Effector memory CD4-positive, alpha-beta T cell (primary cell): ENCODE results near the gene TCHP.
"Not testable (repeated sequence)": the region's sequence is repeated elsewhere in the genome, so short reads cannot be mapped to it uniquely, and the experiment has no call there.

Source experiments
- DNase-seq, 3 donors: peaks; one replicate each; pipeline ENCODE4 v3.0.0-alpha.2; 2020
- H3K27ac ChIP-seq: 2 replicates; pipeline ENCODE4 v1.7.0; 2013; ENCODE audit warnings: mild to moderate bottlenecking, low read length, moderate library complexity; ENCODE audit not compliant: insufficient read depth, poor library complexity, severe bottlenecking
- H3K27me3 ChIP-seq: replicated peaks from 2 replicates; pipeline ENCODE4 v1.7.0; 2013; ENCODE audit warnings: mild to moderate bottlenecking, low read length; ENCODE audit not compliant: insufficient read depth, control insufficient read depth, poor library complexity, severe bottlenecking
- H3K36me3 ChIP-seq: 2 replicates; pipeline ENCODE4 v1.7.0; 2013; ENCODE audit warnings: mild to moderate bottlenecking, low read length, moderate library complexity; ENCODE audit not compliant: control insufficient read depth, insufficient read depth
- H3K4me1 ChIP-seq: 2 replicates; pipeline ENCODE4 v1.7.0; 2013; ENCODE audit warnings: low read length, mild to moderate bottlenecking; ENCODE audit not compliant: control insufficient read depth, insufficient read depth, poor library complexity, severe bottlenecking
- H3K4me3 ChIP-seq: 2 replicates; pipeline ENCODE4 v1.7.0; 2013; ENCODE audit warnings: low read length, low read depth, mild to moderate bottlenecking; ENCODE audit not compliant: insufficient read depth, poor library complexity, severe bottlenecking
- H3K9me3 ChIP-seq: 2 replicates; pipeline ENCODE4 v1.7.0; 2013; ENCODE audit warnings: mild to moderate bottlenecking, low read length, moderate library complexity; ENCODE audit not compliant: control insufficient read depth

Gene TCHP

GRCh38 chr12:109891731-109892130, 8.3 kb upstream of the TCHP start:
- not testable (repeated sequence) for H3K9me3 ChIP-seq, DNase-seq, H3K36me3 ChIP-seq, H3K27me3 ChIP-seq, H3K27ac ChIP-seq, H3K4me3 ChIP-seq
- peaks cover 12% of the 10 kb centered on the region for H3K4me1 ChIP-seq

- no peaks in the 10 kb centered on the region for H3K27me3 ChIP-seq
- DNase-seq, result no peak
- H3K9me3 ChIP-seq, result no peaks in the 10 kb centered on the region
- H3K36me3 ChIP-seq, result no peaks in the 10 kb centered on the region
- no peak overlapping the region for H3K27ac ChIP-seq
- H3K4me1 ChIP-seq, result peaks cover 12% of the 10 kb centered on the region
- H3K4me3 ChIP-seq, result no peak overlapping the region
These were observed 7.8 kb upstream of the TCHP start for GRCh38 chr12:109892165-109892715.

GRCh38 chr12:109892748-109893147, 7.3 kb upstream of the TCHP start:
- Histone ChIP-seq H3K4me1 (peaks cover 8% of the 10 kb centered on the region), H3K9me3 (no peaks in the 10 kb centered on the region), H3K36me3 (no peaks in the 10 kb centered on the region), H3K27ac (no peak overlapping the region), H3K4me3 (no peak overlapping the region), H3K27me3 (no peaks in the 10 kb centered on the region)
- DNase-seq, result no peak

DNA sequence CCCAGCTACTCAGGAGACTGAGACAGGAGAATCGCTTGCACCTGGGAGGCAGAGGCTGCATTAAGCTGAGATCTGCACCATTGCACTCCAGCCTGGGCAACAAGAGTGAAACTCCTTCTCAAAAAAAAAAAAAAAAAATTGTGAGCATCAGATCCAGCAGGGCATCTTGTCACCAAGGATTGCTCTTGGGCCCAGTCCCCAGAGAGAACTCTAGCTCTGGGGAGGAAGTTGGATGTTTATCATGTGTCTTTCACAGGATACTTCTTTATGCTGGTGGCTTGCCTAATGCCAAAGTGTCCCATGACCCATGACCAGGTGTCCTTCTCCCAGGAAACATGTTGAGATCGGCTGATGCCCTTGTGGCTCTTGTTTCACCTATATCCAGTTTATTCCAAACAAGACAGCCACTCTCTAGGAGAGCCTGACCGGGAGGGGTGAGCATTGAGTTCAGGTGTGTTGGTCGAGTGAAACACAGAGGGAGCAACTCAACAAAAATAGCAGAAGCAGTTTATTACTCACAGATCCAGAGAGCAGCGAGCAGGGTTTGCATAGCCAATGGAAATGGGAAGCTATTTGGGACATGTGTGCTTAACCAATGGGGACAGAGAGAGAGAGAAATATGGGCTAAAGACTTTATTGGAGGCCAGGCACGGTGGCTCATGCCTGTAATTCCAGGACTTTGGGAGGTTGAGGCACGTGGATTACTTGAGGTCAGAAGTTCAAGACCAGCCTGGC, 6.6 kb upstream of the TCHP start:
- no peak overlapping the region for H3K27ac ChIP-seq
- DNase-seq, result no peak

DNA sequence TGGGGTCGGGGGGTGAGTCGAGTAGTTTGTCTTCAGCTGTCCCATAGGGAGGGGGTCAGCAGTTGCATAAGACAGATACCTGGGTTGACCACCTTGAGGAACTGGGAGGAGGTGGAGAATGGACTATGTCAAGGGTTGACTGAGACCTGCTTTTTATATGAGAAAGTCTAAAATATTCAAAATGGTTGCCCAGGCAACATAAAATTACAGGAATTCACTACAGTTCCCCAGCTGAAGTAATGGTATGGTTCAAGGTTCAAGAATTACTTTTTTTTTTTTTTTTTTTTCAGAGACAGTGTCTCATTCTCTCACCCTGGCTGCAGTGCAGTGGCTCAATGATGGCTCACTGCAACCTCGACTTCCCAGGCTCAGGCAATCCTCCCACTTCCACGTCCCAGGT, 5.1 kb upstream of the TCHP start:
- no peak overlapping the region for H3K4me3 ChIP-seq
- no peaks in the 10 kb centered on the region for H3K27me3 ChIP-seq
- H3K27ac ChIP-seq, result no peak overlapping the region
- no peaks in the 10 kb centered on the region for H3K36me3 ChIP-seq
- H3K9me3 ChIP-seq, result no peaks in the 10 kb centered on the region
- no peaks in the 10 kb centered on the region for H3K4me1 ChIP-seq
- DNase-seq, result no peak

More for the DNA sequence above, 6.6 kb upstream of the TCHP start:
- no peaks in the 10 kb centered on the region for H3K27me3 ChIP-seq
- peaks cover 1% of the 10 kb centered on the region for H3K4me1 ChIP-seq
- no peaks in the 10 kb centered on the region for H3K36me3 ChIP-seq
- no peaks in the 10 kb centered on the region for H3K9me3 ChIP-seq
- H3K4me3 ChIP-seq, result no peak overlapping the region

- no peak for DNase-seq
These were observed 3.9 kb upstream of the TCHP start for GRCh38 chr12:109896188-109896587.

GRCh38 chr12:109897029-109897428, 3.0 kb upstream of the TCHP start:
- H3K4me1 ChIP-seq, result peaks cover 5% of the 10 kb centered on the region
- H3K27me3 ChIP-seq, result no peaks in the 10 kb centered on the region
- H3K4me3 ChIP-seq, result no peak overlapping the region
- no peaks in the 10 kb centered on the region for H3K36me3 ChIP-seq
- H3K27ac ChIP-seq, result no peak overlapping the region
- DNase-seq, result no peak
- no peaks in the 10 kb centered on the region for H3K9me3 ChIP-seq

More at GRCh38 chr12:109896188-109896587, 3.9 kb upstream of the TCHP start:
- Histone ChIP-seq H3K27ac (no peak overlapping the region), H3K27me3 (no peaks in the 10 kb centered on the region), H3K4me3 (no peak overlapping the region), H3K36me3 (no peaks in the 10 kb centered on the region), H3K9me3 (no peaks in the 10 kb centered on the region), H3K4me1 (no peaks in the 10 kb centered on the region)

- not testable (repeated sequence) for H3K4me3 ChIP-seq, DNase-seq, H3K9me3 ChIP-seq, H3K27me3 ChIP-seq, H3K4me1 ChIP-seq
- Histone ChIP-seq H3K36me3 (peaks cover 12% of the 10 kb centered on the region), H3K27ac (peak overlapping the region; percentile 62)
These were observed 729 bp upstream of the TCHP start for GRCh38 chr12:109899345-109899744.

DNA sequence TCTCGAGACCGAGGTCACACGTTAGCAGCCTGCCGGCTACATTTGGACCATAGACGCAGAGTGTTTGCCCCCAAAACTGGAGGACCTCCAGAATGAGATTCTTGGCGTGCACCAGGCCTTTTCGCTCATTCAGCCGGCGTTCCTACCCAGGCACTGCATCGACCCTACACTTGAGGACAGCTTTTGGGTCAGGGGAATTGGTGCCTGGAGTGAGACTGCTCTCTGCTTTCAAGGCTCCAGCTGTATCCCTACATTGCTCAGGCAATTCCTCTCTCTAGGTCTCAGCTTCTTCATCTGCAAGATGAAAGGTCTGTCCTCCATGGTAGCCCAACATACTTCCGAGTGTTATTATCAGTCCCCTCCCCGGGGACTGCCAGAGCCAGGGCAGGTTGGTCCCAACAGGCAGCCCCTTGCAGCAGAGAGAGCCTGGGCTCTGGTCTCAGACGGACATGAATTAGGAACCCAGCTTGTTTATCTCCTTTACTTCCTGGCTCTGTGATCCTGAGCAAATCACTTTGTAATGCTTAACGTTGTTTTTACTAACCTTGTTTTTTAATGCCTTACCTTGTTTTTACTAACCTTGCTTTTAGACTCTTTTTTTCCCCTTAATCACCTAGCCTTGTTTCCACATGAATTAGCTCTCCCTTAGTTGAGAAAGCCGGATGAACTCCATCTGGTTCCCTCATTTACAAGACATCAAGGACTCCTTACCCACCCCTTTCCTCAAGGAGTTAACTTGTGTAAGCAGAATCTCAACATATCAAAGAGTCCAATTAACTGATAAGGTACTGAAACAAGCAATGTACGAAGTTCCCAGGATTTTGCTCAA, 892 bp downstream of the TCHP start:
- H3K4me3 ChIP-seq, result peak overlapping the region; percentile 79
- H3K27me3 ChIP-seq, result no peaks in the 10 kb centered on the region
- H3K4me1 ChIP-seq, result peaks cover 5% of the 10 kb centered on the region
- peaks cover 27% of the 10 kb centered on the region for H3K36me3 ChIP-seq
- no peaks in the 10 kb centered on the region for H3K9me3 ChIP-seq
- H3K27ac ChIP-seq, result peak overlapping the region; percentile 62
- no peak for DNase-seq

DNA sequence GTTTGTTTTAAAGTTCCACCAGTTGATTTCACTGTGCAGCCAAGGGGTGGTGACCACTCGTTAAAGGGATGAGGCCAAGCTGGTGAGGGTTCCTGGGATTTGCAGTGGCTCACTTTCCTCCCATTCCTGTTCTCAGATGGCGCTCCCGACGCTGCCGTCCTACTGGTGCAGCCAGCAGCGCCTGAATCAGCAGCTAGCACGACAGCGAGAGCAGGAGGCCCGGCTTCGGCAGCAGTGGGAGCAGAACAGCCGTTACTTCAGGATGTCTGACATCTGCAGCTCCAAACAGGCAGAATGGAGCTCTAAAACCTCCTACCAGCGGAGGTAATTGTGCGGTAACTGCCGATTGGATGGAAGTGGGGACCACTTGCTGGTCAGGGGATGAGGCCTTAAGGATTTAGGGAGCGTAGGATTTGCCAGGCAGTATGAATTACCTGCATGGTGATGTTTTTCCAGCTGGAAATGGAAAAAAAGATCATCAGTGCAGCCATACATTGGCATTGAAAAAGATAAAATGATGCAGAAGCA, 2.9 kb downstream of the TCHP start:
- no peak overlapping the region for H3K27ac ChIP-seq
- peaks cover 47% of the 10 kb centered on the region for H3K36me3 ChIP-seq
- H3K9me3 ChIP-seq, result no peaks in the 10 kb centered on the region
- peaks cover 5% of the 10 kb centered on the region for H3K4me1 ChIP-seq
- H3K27me3 ChIP-seq, result no peaks in the 10 kb centered on the region
- no peak for DNase-seq
- H3K4me3 ChIP-seq, result no peak overlapping the region
